HG02588 (cell line): ENCODE data around the gene PARD6G.
"Not testable (repeated sequence)": the region's sequence is repeated elsewhere in the genome, so short reads cannot be mapped to it uniquely, and the experiment has no call there.

ENCODE experiments used
- ATAC-seq: cut with Tn5 transposase; IDR thresholded peaks from one replicate; pipeline ENCODE4 v1.9.1; 2021; ENCODE audit warnings: mild to moderate bottlenecking, moderate library complexity; ENCODE audit not compliant: unreplicated experiment

The PARD6G gene

DNA sequence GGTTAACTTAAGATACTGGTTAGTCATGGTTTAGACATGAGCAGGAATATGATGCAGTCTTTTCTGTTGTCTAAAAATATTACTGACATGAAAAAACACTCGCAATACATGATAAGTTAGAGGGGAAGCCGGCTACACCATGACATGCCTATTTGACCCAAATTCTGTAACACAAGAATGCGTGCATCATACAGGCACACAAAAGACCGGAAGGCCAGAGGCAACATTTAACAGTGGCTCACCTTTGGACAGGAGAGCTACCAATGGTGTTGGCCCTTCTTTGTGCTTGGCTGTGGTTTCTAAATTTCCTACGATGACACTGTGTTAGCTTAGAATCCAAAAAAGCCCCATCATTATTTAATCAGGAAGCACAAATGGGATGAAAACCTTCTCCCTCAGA, 4.1 kb downstream of the PARD6G start:
- ATAC-seq: no peak

DNA sequence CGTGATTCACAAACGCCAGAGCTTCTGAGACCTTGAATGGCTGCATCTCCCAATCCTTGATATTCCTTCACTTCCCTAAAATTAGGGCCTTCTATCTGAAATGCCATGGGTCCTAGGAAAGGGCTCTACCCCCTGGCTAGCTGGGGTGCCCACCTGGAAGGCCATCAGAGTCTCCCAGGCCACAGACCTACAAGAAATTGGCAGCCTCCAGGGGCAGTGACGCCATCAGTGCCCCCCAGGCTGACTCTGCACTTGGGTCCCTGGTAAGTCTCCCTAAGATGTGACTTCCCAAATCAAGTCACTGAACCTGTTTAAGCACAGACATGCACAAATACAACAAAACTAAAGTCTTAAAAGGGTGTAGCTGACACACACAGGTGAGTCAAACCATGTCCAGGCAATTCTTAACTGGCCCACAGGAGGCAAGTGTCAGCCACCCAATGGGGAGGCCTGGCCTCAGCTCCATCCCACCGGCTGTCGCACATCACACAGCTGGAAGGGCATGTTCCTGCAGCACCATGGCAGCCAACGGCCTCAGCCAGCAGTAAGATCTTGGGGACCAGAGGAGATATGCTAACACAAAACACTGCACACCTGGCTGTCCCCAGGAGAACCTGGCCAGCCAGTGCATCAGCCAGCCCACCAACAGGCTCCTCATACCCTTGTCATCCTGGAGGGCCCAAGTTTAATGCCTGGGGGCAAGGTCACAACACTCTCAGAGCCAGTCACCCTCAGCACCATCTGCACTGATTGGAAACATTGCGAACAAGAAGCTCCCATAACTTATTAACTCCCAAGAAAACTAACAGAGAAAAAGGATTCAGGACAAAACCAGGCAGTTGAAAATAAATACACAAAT, 5.2 kb downstream of the PARD6G start:
- no peak for ATAC-seq

DNA sequence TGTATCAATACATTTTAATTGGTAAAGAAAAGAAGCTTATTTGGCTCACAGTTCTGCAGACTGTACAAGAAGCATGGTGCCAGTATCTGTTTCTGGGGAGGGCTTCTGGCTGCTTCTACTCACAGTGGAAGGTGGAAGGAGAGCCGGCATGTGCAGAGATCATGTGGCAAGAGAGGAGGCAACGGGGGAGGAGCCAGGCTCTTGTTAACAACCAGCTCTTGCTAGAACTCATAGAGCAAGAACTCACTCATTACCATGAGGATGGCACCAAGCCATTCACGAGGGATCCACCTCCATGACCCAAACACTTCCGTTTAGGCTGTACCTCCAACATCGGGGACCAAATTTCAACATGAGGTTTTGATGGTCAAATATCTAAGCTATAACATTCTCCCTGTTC, 7.5 kb downstream of the PARD6G start:
- ATAC-seq: no peak

DNA sequence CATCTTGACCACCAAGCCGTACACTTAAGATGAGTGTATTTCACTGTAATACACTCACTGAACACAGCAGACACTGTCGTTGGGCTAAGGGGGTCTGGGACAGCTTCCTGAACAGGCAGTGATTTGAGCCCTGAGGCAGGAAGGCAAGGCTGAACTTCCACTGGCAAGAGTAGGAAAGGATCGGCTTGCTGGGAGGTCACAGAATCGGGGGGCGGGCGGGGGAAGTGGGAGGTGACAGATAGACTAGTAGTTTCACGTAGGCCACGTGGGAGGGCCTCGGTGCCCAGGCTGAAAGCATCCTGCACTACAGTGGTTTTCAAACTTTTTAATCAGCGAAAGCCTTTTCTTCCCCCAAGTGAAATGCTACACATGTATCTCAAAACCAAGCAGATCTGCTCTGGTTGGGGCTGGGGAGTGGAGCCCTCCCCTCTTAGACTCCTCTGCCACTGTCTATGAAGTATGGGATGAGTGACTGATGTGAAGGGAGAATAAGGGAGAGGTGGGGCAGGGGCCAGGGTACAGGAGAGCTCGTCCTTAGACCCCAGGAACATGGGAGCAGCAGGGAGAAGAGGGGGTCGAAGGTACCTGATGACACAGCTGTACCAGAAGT, 8.6 kb downstream of the PARD6G start:
- no peak for ATAC-seq

DNA sequence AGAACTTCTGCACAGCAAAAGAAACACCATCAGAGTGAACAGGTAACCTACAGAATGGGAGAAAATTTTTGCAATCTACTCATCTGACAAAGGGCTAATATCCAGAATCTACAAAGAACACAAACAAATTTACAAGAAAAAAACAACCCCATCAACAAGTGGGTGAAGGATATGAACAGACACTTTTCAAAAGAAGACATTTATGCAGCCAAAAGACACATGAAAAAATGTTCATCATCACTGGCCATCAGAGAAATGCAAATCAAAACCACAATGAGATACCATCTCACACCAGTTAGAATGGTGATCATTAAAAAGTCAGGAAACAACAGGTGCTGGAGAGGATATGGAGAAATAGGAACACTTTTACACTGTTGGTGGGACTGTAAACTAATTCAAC, 9.8 kb downstream of the PARD6G start:
- ATAC-seq: not testable (repeated sequence)

DNA sequence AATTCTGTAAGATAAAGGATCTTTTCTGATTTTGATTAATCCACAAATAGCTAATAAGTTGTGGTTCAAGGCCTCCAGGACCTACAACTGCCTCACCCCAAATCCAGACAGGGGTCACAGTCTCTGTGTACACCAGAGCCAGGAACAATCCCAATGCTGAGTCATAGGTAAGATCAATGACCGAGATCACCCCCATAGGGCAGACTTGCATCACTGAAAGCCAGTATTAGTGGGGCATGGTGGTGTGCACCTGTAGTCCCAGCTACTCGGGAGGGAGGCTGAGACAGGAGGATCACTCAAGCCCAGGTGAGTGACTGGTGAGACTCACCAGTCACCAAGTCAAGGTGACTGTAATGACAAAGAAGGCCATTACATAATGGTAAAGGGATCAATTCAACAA, 12.9 kb downstream of the PARD6G start:
- ATAC-seq: no peak

DNA sequence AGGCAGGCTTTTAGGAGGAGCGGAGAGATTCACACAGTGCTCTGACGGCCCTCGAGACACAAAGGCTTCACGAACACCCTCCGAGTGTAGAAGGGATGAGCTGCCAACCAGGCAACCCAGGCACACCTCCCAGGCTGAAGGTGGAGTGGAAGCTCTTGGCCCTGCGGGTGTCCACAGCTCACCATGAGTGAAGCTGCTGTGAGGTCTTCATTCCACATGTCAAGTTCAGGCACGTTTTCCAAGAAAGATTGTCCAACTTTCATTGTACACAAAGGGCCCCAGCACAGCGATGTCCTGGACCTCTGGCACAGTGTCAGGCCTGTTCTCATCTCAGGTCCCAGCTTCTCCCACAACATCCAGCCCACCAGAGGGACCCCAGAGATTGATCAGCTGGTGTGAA, 13.4 kb downstream of the PARD6G start:
- no peak for ATAC-seq

DNA sequence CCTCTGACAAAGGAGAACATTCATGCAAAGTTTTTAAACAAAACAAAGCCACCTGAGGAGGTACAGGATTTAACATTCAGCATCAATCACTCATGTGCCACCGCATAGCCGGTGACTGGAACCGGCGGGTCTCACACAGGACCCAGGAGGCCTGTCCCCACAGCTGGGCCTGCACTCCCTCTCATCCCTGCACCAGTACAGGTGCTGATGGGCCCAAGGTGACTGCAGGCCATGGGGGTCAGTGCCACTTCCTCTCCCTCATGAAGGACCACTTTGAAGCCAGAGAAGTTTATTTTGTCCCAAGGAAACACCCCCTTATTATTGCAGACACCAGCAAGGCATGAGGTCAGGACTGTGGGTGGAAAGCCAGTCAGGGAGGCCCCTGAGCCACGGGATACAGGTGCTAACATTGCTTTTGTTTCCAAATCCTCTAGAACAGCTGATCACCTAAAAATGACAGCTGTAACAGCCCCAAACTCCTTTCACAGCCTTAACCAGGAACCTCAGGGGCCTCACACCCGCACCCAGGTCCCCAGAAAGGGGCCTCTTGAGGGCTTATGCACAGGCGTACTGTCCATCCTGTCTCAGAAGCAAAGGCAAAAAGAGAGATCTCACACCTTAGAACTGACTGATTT, 14.0 kb downstream of the PARD6G start:
- no peak for ATAC-seq

DNA sequence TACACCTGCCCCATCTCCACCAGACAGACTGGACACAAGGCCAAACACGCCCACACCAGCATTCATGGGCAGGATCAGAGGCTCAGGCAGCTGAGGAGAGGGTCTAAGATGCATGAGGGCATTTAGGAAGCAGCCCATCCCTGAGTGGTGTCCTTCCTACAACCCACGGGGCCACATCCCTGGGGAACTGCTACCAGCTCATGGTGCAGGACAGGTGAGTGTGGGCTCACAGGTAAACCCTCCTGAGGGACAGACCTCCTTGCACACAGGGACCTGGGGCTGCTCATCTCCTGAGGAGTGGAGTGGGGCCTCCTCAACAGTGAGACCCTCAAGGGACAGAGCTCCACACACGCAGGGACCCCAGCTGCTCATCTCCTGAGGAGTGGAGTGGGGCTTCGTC, 14.6 kb downstream of the PARD6G start:
- ATAC-seq: no peak

DNA sequence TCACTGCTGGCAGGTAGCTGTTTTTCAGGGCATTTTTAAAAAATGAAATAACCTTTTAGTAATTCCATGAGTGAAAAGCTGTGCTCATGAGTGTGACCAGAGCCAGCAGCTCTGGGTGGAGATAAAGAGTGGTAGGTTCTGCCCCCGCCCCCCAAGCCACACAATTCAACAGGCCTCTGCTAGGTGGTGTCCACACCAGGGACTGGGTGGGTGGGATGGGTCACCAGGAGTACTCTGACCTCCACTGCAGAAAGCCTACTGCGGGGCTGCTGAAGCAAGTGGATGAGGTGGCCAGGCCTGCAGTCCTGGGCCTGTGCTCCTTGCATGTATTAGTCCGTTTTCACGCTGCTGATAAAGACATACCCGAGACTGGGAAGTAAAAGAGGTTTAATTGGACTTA, 15.3 kb downstream of the PARD6G start:
- ATAC-seq: no peak

DNA sequence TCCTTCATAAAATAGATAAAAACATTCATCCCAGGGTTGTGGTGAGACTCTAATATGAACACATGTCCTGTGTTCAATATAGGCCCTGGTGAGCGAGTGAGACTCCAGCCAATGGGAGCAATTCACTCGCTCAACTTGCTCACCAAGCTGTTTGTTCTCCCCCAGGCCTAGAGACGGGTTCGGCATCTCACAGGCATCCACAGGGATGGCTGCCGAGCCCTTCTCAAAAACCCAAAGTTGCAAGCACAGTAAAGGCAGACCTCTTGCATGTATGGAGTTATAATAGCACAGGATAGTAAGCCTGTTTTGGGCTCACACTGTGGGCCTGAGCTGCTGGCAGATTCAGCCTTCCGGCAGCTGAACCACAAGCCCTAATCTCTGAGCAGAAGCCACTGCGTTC, 15.7 kb downstream of the PARD6G start:
- no peak for ATAC-seq

DNA sequence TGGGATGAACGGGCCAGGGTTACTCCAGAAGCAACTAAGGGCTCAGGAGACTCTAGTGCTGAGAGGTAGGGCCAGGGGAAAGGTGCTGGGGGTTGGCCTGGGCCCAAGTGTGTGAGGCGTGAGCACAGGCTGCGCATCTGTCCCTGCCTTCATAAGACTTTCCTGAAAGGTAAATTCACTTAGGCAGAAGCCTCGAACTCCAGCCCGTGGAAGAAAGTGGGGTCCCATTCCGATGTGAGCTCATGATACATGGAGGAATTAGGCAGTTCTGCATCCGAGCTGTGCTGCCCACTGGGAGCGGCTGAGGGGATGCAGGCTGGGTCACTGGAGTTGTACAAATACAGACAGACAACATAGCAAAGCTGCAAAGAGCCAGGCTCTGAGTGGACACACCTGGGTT, 16.2 kb downstream of the PARD6G start:
- no peak for ATAC-seq

DNA sequence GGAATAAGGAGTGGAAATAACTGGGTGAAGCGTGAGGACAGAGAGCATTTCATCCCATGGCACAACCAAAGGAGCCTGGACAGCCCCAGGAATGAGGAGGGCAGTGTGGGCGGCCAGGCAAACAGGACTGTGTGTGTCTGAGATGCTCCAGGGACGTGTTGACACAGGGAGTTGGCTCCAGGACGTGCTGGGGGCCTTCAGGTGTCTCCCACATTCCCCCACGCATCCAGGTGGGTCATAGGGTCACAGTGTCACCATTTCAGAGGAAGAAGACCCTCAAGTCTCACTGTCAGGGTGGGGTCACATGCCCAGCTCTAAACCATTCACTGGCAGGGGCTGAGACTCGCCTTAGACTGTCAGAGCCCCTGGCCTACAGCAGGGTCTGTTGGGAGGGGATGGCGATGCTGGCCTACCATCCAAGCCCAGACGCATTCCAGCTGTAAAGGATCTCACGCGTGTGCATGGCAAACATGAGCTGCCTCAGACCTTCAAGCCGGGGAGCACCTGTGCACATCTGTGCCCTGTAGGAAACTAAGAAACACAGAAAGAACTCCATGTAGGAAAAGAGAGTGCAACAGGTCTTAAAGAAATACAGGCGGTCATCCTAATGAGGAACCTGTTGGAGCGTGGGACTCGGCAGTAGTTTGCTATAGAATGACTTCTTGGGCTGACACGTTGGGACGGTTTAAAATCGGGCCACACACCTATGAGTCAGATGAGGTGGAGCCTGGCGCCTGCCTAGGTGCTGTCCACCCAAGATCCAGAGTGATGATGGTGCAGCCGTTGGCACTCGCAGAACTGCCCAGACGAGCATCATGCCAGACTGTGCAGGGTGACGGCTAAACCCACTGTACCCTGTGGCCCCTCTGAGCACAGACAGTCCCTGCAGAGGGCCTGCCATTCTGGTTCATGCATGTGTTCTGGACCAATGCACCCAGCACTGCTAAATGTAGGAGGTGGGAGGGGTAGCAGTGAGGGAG, 17.3 kb downstream of the PARD6G start:
- no peak for ATAC-seq

DNA sequence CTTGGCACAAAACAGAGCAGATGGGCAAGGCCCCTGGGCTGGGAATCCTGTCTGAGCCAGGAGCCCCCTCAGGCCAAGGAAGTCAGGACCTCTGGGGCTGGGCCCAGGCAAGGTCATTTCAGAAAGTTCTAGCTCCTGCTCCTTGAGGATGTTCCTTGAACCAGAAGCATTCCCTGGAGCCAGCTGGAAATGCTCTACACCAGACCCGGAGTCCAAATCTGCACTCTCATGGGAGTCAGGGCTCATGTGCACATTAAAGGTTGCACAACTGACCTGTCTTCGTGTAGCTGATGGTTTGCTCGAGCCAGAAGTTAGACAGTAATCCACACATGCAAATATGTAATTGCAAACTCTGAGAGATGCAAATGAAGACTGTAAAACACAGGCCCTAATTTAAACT, 18.0 kb downstream of the PARD6G start:
- no peak for ATAC-seq

DNA sequence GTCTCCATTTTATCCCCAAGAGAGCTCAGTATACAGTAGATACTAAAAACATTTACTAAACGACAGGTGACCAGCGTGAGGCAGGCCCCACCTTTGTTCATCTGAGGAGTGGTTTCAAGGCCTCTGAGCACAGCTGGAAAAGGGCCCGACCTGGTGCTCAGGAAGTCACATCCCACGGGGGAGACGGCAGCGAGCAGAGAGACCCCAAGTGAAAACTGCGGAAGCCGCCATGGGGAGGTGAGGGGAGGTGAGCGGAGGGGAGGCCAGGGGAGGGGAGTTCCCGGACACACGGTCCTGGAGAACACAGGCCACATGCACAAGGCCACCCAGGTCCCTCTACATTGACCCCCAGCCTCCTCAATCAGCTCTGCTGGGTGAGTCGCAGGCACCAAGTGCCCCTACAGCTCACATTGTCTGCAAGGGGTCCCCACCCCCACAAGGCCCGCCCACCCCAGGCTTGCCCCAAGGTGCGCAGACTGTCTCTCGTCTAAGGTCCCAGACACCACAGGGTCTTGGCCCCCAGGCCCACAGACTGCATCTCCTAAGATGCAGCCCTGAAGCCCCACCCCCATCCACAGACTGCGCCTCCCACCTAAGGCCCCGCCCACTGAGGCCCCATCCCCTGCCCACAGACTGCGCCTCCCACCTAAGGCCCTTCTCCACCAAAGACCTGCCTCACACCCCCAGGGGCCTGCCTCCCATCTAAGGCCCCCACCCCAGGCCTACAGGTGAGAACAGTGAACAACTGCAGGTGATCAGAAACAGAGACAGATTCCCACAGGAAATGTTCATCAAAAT, 19.1 kb downstream of the PARD6G start:
- ATAC-seq: no peak

DNA sequence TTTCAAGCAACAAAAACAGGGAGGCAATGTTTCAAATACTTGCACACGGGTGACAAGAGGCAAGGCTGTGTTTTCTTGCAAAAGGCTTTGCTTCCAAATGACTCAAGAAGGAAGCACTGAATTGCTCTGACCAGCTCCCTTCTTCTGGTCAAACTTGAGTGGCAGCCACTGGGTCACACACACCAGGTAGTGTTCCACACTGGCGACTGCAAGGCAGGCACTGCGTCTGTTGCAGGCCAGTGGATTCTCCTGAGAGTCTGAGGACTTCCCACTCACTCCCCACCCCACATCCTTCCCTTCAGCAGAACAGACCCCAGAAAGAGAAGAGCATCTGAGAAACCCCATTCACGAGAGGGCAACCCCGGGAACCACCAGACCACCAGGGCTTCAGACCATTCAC, 19.8 kb downstream of the PARD6G start:
- no peak for ATAC-seq

DNA sequence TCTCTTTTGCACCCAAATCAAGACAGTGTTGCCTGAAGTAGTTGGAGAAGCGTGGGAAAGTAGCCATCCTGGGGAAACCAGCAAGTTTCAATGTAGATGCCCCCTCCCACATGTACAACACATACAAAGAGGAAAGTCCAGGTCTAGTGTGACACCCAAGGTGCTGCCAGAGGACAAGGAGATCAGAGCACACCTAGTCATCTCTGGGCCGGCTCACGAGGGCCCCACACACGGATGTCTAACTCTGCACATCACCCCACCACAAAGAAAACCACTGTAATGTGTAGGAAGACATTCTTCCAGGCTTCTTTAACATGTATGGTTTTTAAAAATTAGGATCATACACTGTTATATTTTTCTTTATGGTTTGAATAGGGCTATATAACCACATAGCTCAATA, 21.6 kb downstream of the PARD6G start:
- no peak for ATAC-seq

DNA sequence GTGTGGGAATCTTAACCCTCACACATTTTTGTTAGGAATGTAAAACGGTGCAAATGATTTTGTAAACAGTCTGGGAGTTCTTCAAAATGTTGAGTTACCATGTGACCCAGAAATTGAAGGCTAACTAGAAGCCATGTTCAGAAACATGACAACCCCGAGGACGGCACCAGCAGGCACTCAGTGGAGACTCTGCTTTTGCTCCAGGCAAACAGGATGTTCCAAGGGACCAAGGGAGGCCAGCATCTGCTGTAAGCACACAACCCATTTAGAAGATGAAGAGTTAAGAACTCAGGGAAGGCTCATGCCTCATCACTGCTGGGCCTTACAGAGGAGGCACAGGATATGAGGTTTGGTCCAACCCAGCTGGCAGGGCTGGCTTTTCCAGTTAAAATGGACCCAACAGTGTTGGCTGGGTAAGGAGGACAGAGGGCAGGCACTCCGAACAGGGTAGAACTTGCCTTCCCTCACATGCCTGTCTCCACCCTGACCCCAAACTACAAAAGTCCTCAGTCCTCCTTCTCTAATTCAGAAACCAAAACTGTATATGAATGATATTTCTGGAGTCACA, 23.6 kb downstream of the PARD6G start:
- ATAC-seq: no peak

DNA sequence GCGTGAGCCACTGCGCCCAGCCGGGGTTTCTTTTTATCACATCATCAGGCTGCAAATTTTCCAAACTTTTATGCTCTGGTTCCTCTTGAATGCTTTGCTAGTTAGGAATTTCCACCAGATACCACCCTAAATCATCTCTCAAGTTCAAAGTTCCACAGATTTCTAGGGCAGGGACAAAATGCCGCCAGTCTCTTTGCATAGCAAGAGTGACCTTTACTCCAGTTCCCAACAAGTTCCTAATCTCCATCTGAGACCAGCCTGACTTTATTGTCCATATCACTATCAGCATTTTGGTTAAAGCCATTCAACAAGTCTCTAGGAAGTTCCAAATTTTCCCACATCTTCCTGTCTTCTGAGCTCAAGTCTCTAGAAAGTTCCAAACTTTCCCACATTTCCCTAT, 27.8 kb downstream of the PARD6G start:
- not testable (repeated sequence) for ATAC-seq
